Ascending aorta (tissue), 2 donors: Measurements from ENCODE around the gene EGFL7. TPM values are rescaled to one million over a fixed set of nuclear protein-coding genes. Genes with fewer than 3 reads are reported as not detected.

ENCODE experiments used
- DNase-seq, 2 donors: peaks; one replicate each; pipeline ENCODE4 v3.0.0-alpha.2; 2019; ENCODE audit warnings: low spot score in 2 of 2
- H3K27ac ChIP-seq, 2 donors: fragments of 200-600 bp; sonication (generic); one replicate each; pipeline ENCODE4 v1.5.1; 2016 to 2017; ENCODE audit warnings: mild to moderate bottlenecking in 1 of 2
- H3K27me3 ChIP-seq: fragments of 200-600 bp; sonication (generic); one replicate; pipeline ENCODE4 v1.5.1; 2017
- H3K36me3 ChIP-seq, 2 donors: fragments of 200-600 bp; sonication (generic); one replicate each; pipeline ENCODE4 v1.5.1; 2016
- H3K4me1 ChIP-seq, 2 donors: fragments of 200-600 bp; sonication (generic); one replicate each; pipeline ENCODE4 v1.5.1; 2016 to 2017; ENCODE audit warnings: mild to moderate bottlenecking in 1 of 2
- H3K4me3 ChIP-seq, 2 donors: fragments of 200-600 bp; sonication (generic); one replicate each; pipeline ENCODE4 v1.5.1; 2016 to 2017; ENCODE audit warnings: mild to moderate bottlenecking in 1 of 2
- H3K9me3 ChIP-seq, 2 donors: fragments of 200-600 bp; sonication (generic); one replicate each; pipeline ENCODE4 v1.5.1; 2016
- intact Hi-C: fragments of 100-400 bp; cut with DNase I; formaldehyde crosslinking; loops from one replicate; pipeline ENCODE4 v1.15.1; 2023
- total RNA-seq: library from RNA; depleted of rRNA; stranded (reverse); fragments of >200 nt; gene quantifications from one replicate; pipeline ENCODE4 v1.1.0, GENCODE V29; 2016
- TF ChIP-seq, protein P1 (sequence below), 3 experiments: fragments of 200-600 bp in 2 of 3; fragments of 450-650 bp in 1 of 3; sonication (generic) in 2 of 3; IDR thresholded peaks; one replicate each; pipeline ENCODE4 v1.5.1; 2016 to 2019; ENCODE audit warnings: antibody characterized with exemption in 3 of 3, mild to moderate bottlenecking in 1 of 3, moderate library complexity in 1 of 3

The EGFL7 gene
- total RNA-seq, 1 donor from 2014 or later: 443 TPM

DNA sequence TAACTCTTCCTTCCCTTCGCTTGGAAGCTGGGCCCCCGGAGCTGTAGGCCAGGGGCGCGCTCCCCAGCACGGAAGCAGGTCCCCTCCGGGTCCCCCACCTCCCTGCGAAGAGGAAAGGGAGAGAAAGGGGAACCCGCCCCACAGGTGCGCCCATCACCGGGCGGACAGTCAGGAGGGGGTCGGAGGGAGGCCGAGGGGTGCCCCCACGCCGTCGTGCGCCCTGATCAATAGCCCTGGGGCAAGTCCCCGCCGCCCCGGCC is 23.7 kb downstream of the EGFL7 start:
- DNase-seq: no peak
- Histone ChIP-seq H3K9me3 (no peaks in the 10 kb centered on the region), H3K36me3 (no peaks in the 10 kb centered on the region), H3K27ac (peak overlapping the region; percentile 61 to 72), H3K27me3 (no peaks in the 10 kb centered on the region), H3K4me3 (peak overlapping the region; percentile 91 to 92), H3K4me1 (peaks cover 11 to 18% of the 10 kb centered on the region in 2 donors)
- intact Hi-C loops: loop anchor here (5.0 kb wide), 1 partner anchor 41 kb away; no protein-coding TSS in a partner anchor
- TF ChIP-seq, protein P1, sequence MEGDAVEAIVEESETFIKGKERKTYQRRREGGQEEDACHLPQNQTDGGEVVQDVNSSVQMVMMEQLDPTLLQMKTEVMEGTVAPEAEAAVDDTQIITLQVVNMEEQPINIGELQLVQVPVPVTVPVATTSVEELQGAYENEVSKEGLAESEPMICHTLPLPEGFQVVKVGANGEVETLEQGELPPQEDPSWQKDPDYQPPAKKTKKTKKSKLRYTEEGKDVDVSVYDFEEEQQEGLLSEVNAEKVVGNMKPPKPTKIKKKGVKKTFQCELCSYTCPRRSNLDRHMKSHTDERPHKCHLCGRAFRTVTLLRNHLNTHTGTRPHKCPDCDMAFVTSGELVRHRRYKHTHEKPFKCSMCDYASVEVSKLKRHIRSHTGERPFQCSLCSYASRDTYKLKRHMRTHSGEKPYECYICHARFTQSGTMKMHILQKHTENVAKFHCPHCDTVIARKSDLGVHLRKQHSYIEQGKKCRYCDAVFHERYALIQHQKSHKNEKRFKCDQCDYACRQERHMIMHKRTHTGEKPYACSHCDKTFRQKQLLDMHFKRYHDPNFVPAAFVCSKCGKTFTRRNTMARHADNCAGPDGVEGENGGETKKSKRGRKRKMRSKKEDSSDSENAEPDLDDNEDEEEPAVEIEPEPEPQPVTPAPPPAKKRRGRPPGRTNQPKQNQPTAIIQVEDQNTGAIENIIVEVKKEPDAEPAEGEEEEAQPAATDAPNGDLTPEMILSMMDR (IDR thresholded peaks at IDR 0.05): no peak

DNA sequence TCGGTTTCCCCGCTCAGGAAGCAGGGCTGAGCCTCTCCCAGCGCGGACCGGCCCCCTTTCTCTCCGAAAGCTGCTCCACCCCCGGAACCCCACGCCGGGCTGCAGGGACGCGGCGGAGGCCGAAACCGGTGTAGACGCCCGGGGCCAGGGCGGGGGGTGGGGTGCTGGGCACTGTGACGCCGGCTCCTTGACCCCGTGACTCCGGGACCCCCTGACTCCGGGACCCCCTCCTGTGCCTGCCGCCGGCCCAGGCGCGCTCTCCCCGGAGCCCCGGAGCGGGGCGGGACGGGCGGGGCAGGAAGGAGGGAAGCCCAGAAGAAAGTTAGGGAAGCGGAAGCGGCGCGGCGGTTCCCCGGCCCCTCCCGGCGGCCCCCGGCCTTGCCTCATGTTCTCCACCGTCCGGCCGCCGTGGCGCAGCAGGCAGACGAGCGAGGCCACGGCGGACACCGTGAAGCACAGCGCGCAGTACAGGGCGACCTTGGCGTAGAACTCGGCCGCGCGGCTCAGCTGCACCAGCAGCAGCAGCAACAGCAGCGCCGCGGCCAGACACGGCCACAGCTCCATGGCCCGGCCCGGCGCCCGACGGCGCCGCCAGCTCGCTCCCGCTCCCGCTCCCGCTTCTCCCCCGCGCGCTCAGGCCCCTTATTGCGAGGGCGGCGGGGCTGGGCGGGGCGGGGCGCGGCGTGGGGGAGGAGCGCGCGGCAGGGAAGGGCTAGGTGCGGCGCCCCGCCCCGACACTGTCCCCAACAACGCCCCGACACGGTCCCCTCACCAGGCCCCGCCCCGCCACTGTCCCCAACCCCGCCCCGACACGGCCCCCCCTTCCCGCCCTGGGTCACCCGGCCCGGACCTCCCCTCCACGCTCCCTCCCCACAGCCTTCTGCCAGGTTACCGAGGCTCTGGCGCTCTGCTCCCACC is 24.3 kb downstream of the EGFL7 start, which contains the start of gene AGPAT2:
TSS of gene AGPAT2 (minus strand) at position 664 of the 918 bp plus-strand sequence. CDS start at position 564, 100 bp downstream.
- no peaks in the 10 kb centered on the region for H3K36me3 ChIP-seq

DNA sequence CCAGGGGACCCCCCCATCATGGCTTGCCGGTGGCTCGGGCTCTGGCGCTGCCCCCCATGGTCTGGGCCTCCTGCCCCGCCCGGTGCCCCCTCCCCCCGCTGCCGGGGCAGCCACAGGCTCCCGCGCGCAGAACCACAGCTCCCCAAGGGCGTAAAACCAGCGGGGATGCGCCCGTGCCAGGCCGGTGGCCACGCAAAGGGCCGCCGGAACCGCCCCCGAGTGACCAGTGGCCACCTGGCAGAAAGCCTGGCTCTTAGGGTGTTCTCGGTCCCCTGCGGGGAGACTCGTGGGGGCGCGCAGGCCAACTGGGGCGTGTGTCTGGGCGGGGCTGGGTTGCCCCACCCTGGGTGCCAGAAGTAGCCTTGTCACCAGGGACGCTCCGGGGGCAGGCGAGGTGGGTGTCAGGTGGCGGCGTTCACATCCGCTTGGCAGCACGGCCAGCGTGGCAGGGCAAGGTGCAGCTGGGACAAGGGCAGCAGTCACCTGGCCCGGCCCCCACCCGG is 25.1 kb downstream of the EGFL7 start:
- Histone ChIP-seq H3K36me3 (no peaks in the 10 kb centered on the region), H3K4me3 (peak overlapping the region; percentile 91 to 92), H3K4me1 (peaks cover 11 to 18% of the 10 kb centered on the region in 2 donors), H3K27ac (peak overlapping the region; percentile 61 to 72), H3K9me3 (no peaks in the 10 kb centered on the region), H3K27me3 (no peaks in the 10 kb centered on the region)
- intact Hi-C loops: loop anchor here (5.0 kb wide), 1 partner anchor 40 kb away; no protein-coding TSS in a partner anchor
- DNase-seq: no peak
- TF ChIP-seq, protein P1 (IDR thresholded peaks at IDR 0.05): no peak

More for the DNA sequence above, 24.3 kb downstream of the EGFL7 start, which contains the start of gene AGPAT2:
- H3K9me3 ChIP-seq: no peaks in the 10 kb centered on the region
- peak in 1 of 2 donors; percentile 83 for DNase-seq
- peak within 1 kb of the TSS; percentile 61 to 72 for H3K27ac ChIP-seq
- TF ChIP-seq, protein P1 (IDR thresholded peaks at IDR 0.05): no peak
- intact Hi-C loops: loop anchor here (5.0 kb wide), 1 partner anchor 40 kb away; no protein-coding TSS in a partner anchor
- H3K4me3 ChIP-seq: peak within 1 kb of the TSS; percentile 91 to 92
- no peaks in the 10 kb centered on the region for H3K27me3 ChIP-seq
- H3K4me1 ChIP-seq: peaks cover 11 to 18% of the 10 kb centered on the region in 2 donors

DNA sequence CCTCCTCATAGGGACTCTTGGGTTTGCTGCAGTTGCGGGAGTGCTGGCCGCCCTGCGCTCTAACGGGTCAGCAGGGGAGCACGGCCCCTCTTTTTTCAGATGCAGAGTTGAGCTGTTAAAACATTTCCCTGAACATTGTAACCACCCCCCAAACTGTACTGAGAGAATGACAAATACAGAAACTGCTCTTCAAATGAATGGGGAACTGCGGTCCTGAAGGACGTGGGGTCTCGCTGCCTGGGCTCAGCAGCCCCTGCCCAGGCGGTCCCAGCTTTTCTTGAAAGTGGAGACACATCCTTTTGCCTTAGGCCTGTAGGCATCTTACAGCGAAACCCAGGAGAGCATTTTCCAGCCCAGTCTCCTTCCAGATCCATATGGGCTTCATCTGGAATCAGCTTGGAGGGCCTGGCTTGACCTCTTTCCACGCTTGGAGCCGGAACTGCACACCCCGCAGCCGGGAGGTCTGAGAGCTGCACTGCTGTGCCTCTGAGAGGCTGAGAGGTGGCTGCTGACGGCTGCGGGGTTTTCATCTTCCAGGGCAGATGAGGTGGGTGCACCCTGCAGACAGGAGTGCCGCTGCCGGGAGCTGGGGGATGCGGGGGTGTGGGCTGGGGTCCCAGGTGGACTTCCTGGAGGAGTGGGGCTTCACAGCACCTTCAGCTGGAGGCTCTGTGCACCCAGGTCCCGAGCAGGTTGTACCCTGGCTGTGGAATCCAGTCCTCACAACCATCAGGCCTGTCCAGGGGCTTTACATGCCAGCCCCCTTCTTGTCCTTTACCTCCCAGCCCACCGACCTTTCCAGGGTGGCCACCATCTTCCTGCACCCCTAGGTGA is 25.8 kb downstream of the EGFL7 start:
- intact Hi-C loops: loop anchor here (5.0 kb wide), 1 partner anchor 39 kb away; no protein-coding TSS in a partner anchor
- TF ChIP-seq, protein P1 (IDR thresholded peaks at IDR 0.05): no peak
- no peak for DNase-seq
- no peak overlapping the region for H3K4me3 ChIP-seq
- H3K9me3 ChIP-seq: no peaks in the 10 kb centered on the region
- no peaks in the 10 kb centered on the region for H3K36me3 ChIP-seq
- peak overlapping the region; percentile 61 to 72 for H3K27ac ChIP-seq
- no peaks in the 10 kb centered on the region for H3K27me3 ChIP-seq
- H3K4me1 ChIP-seq: peaks cover 11 to 18% of the 10 kb centered on the region in 2 donors

DNA sequence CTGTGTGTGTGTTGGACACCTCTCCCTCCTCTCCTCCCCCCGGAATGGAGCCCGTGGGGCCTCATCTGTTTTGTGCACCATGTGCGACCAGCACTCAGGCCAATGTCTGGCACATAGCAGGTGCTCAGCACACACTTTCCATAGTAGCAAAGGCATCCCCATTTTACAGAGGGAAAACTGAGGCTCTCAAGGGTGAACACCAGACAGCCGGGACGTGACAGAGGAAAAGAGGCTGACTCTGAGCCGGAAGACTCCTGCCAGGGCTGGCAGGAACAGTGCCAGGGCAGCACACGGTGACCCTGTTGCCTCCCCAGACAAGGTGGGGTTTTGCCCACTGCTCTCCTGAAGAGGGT is 26.4 kb downstream of the EGFL7 start:
- Histone ChIP-seq H3K27ac (no peak overlapping the region), H3K4me3 (no peak overlapping the region), H3K4me1 (peaks cover 11 to 18% of the 10 kb centered on the region in 2 donors), H3K9me3 (no peaks in the 10 kb centered on the region), H3K27me3 (no peaks in the 10 kb centered on the region), H3K36me3 (no peaks in the 10 kb centered on the region)
- intact Hi-C loops: loop anchor here (5.0 kb wide), 1 partner anchor 38 kb away; no protein-coding TSS in a partner anchor
- no peak for DNase-seq
- TF ChIP-seq, protein P1 (IDR thresholded peaks at IDR 0.05): no peak
